H1 (cell line): ENCODE measurements around the gene AMPH. TPM values are rescaled to one million over a fixed set of nuclear protein-coding genes. Genes with fewer than 3 reads are reported as not detected.

Experiments used
- CTBP2 ChIP-seq: IDR thresholded peaks from 2 replicates; pipeline ENCODE4 v1.7.0; 2011; ENCODE audit warnings: borderline replicate concordance, mild to moderate bottlenecking, moderate library complexity, mixed read lengths, low read length; ENCODE audit not compliant: insufficient read depth, insufficient read length
- EZH2 ChIP-seq: fragments of 200-600 bp; sonication (generic); IDR thresholded peaks from 2 replicates; pipeline ENCODE4 v1.7.1; 2012; ENCODE audit warnings: low read depth, mild to moderate bottlenecking, moderate library complexity, low read length, inconsistent platforms; ENCODE audit not compliant: severe bottlenecking
- polyA plus RNA-seq, 7 experiments: library from polyadenylated mRNA; depleted of rRNA in 3 of 7; stranded (reverse) in 5 of 7; unstranded in 2 of 7; fragments of >200 nt in 5 of 7; fragments of 200-250 nt in 2 of 7; gene quantifications; 1 replicate in 5 of 7; 2 replicates in 1 of 7; 4 replicates in 1 of 7; pipeline versions ENCODE4 v1.2.1 to v1.2.3, GENCODE V29; 2011 to 2013; ENCODE audit warnings: missing spikeins in 2 of 7, mixed read lengths in 2 of 7
- total RNA-seq: library from RNA; stranded (reverse); fragmentation: NEBNext Ultra II Directional; extraction: Animal tissue kit (Norgen Biotek cat#: 25700); gene quantifications from 2 replicates; pipeline ENCODE4 v1.2.1, GENCODE V29; 2021

The AMPH gene
- total and polyA plus RNA-seq, 2 of the 8 experiments (the other 6 are each of a cell fraction or from before 2014, with no cell fraction given), result 7.3 to 12.2 TPM

GRCh38 chr7:38429057-38429456 is 202.1 kb downstream of the AMPH start (continued):
- TF ChIP-seq CTBP2 (no peak), EZH2 (no peak)
